ENCODE data around the gene LIPK. TPM values are rescaled to one million over a fixed set of nuclear protein-coding genes. Genes with fewer than 3 reads are reported as not detected.

LIPK gene
- total and polyA plus RNA-seq, 2 of the 13 experiments (the other 11 are each of a cell fraction or from before 2014, with no cell fraction given): not detected

DNA sequence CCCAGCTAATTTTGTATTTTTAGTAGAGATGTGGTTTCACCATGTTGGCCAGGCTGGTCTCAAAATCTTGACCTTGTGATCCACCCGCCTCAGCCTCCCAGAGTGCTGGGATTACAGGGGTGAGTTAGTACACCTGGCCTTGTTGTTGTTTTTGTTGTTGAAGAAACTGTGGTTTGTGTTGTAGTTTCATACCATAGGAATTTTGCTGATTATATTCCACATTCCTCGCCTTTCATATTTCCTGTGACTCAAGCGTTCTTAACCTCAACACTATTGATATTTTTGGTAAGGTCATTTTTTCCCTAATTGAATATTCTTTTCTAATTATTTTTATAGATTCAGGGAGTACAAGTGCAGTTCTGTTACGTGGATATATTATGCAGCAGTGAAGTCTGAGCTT, 25.1 kb upstream of the LIPK start (continued):
- TF ChIP-seq REXO4 (CRISPR knock-in tag; IDR thresholded peaks at IDR 0.05; ENCODE audit: borderline replicate concordance) (no peak), ZFP36L2 (CRISPR knock-in tag; IDR thresholded peaks at IDR 0.05) (no peak), MTF1 (CRISPR knock-in tag; IDR thresholded peaks at IDR 0.05) (no peak), ATF1 (CRISPR knock-in tag; IDR thresholded peaks at IDR 0.05) (no peak), XRCC5 (optimal IDR thresholded peaks at IDR 0.05; ENCODE audit: low read length) (no peak), SMARCE1 (IDR thresholded peaks at IDR 0.05; ENCODE audit: borderline replicate concordance) (no peak)

GRCh38 chr10:88682491-88682890, 23.6 kb upstream of the LIPK start:
- ATAC-seq: no peak
- H3K4me2 ChIP-seq (ENCODE audit: low read depth, low read length): no peak overlapping the region
- H3K4me3 ChIP-seq (replicated peaks in 1 of 3; ENCODE audit: insufficient read depth in 1 of 3, low read depth in 2 of 3, low read length in 3 of 3): no peak overlapping the region
- no peak for DNase-seq (ENCODE audit: low spot score)
- no peak overlapping the region for H3K9ac ChIP-seq (ENCODE audit: insufficient read depth, low read depth, low read length)
- intact Hi-C loops (cut with micrococcal nuclease; ENCODE audit: unreplicated experiment) (no loop called here), in situ Hi-C loops (cut with HindIII; ENCODE audit: extremely low pct_ligation_motif_present, low pct_unique_long_range_greater_than_20kb) (no loop called here)
- WGBS (ENCODE audit: low lambda C conversion rate): under 1% methylated on average over 4 of the region's 4 CpGs
- no peaks in the 10 kb centered on the region for H4K20me1 ChIP-seq (ENCODE audit: insufficient read depth, low read length)
- no peaks in the 10 kb centered on the region for H3K79me2 ChIP-seq (ENCODE audit: insufficient read depth, low read length)
- H3K36me3 ChIP-seq (replicated peaks in 1 of 2; ENCODE audit: control insufficient read depth in 1 of 2, insufficient read depth in 2 of 2, low read length in 2 of 2): no peaks in the 10 kb centered on the region
- H3K9me3 ChIP-seq (ENCODE audit: low read length): no peaks in the 10 kb centered on the region
- ChIA-PET CTCF (ENCODE audit: low intra/inter-chr PET ratio, low total read pairs) (no interaction called here), POLR2A (no interaction called here)
- no peaks in the 10 kb centered on the region for H3K4me1 ChIP-seq (ENCODE audit: insufficient read depth, low read length)
- no peaks in the 10 kb centered on the region for H3K27me3 ChIP-seq (ENCODE audit: control insufficient read depth in 1 of 2, insufficient read depth in 2 of 2, low read length in 2 of 2)
- no peak overlapping the region for H2AFZ ChIP-seq (ENCODE audit: low read length)
- no TSS peak for BruUV-seq (replicated peaks)
- H3K27ac ChIP-seq (ENCODE audit: extremely low read length, insufficient read depth, low read length): no peak overlapping the region
- no peak for FAIRE-seq
- TF ChIP-seq, protein P1, sequence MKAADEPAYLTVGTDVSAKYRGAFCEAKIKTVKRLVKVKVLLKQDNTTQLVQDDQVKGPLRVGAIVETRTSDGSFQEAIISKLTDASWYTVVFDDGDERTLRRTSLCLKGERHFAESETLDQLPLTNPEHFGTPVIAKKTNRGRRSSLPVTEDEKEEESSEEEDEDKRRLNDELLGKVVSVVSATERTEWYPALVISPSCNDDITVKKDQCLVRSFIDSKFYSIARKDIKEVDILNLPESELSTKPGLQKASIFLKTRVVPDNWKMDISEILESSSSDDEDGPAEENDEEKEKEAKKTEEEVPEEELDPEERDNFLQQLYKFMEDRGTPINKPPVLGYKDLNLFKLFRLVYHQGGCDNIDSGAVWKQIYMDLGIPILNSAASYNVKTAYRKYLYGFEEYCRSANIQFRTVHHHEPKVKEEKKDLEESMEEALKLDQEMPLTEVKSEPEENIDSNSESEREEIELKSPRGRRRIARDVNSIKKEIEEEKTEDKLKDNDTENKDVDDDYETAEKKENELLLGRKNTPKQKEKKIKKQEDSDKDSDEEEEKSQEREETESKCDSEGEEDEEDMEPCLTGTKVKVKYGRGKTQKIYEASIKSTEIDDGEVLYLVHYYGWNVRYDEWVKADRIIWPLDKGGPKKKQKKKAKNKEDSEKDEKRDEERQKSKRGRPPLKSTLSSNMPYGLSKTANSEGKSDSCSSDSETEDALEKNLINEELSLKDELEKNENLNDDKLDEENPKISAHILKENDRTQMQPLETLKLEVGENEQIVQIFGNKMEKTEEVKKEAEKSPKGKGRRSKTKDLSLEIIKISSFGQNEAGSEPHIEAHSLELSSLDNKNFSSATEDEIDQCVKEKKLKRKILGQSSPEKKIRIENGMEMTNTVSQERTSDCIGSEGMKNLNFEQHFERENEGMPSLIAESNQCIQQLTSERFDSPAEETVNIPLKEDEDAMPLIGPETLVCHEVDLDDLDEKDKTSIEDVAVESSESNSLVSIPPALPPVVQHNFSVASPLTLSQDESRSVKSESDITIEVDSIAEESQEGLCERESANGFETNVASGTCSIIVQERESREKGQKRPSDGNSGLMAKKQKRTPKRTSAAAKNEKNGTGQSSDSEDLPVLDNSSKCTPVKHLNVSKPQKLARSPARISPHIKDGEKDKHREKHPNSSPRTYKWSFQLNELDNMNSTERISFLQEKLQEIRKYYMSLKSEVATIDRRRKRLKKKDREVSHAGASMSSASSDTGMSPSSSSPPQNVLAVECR (CRISPR knock-in tag; IDR thresholded peaks at IDR 0.05; ENCODE audit: borderline replicate concordance): no peak
- TF ChIP-seq TIGD3 (CRISPR knock-in tag; IDR thresholded peaks at IDR 0.05; ENCODE audit: borderline replicate concordance) (no peak), FOXK2 (IDR thresholded peaks at IDR 0.05) (no peak), ZNF644 (CRISPR knock-in tag; IDR thresholded peaks at IDR 0.05; ENCODE audit: low read depth) (no peak), ZKSCAN8 (CRISPR knock-in tag; IDR thresholded peaks at IDR 0.05; ENCODE audit: borderline replicate concordance) (no peak), FUBP1 (CRISPR knock-in tag; IDR thresholded peaks at IDR 0.05; ENCODE audit: borderline replicate concordance) (no peak), ZSCAN29 (CRISPR knock-in tag; conservative IDR thresholded peaks at IDR 0.05) (no peak), ZNF589 (CRISPR knock-in tag; conservative IDR thresholded peaks at IDR 0.05) (no peak), SIX4 (CRISPR knock-in tag; IDR thresholded peaks at IDR 0.05) (no peak), YEATS4 (CRISPR knock-in tag; IDR thresholded peaks at IDR 0.05; ENCODE audit: borderline replicate concordance) (no peak), NAIF1 (CRISPR knock-in tag; IDR thresholded peaks at IDR 0.05; ENCODE audit: borderline replicate concordance) (no peak)

All from HepG2 (cell line).